ENCODE data around the gene TRAFD1. TPM values are rescaled to one million over a fixed set of nuclear protein-coding genes. Genes with fewer than 3 reads are reported as not detected.

TRAFD1 gene
- total and polyA plus RNA-seq, 2 experiments from 2014 or later: 17.4 to 30.4 TPM

- TF ChIP-seq REST (IDR thresholded peaks at IDR 0.05; ENCODE audit: unreplicated experiment): no peak
- no peak for TF ChIP-seq JUNB (IDR thresholded peaks at IDR 0.05; ENCODE audit: unreplicated experiment)
- no peak for TF ChIP-seq ZNF331 (CRISPR knock-in tag; IDR thresholded peaks at IDR 0.05; ENCODE audit: low read depth)
- TF ChIP-seq STAT1 (IDR thresholded peaks at IDR 0.05; ENCODE audit: unreplicated experiment): no peak
- no peak for TF ChIP-seq ZNF462 (CRISPR knock-in tag; IDR thresholded peaks at IDR 0.05)
These were observed 54.6 kb downstream of the TRAFD1 start (continued) for GRCh38 chr12:112179916-112180315.

GRCh38 chr12:112180422-112180821 is 55.1 kb downstream of the TRAFD1 start:
- no peaks in the 10 kb centered on the region for H3K9me2 ChIP-seq (ENCODE audit: insufficient read depth)
- H3K9me3 Mint-ChIP-seq: no peaks in the 10 kb centered on the region
- no peak overlapping the region for H3K4me3 Mint-ChIP-seq
- no peak overlapping the region; the same call in 1 of the 2 replicates for H3K27ac ChIP-seq (ENCODE audit: low read depth)
- H3K4me3 ChIP-seq: no peak overlapping the region
- no peaks in the 10 kb centered on the region for H3F3A ChIP-seq (replicated peaks; ENCODE audit: low read depth)
- peak overlapping the region; percentile 31; the same call in 1 of the 2 replicates for H3K27ac Mint-ChIP-seq
- peaks cover 19% of the 10 kb centered on the region for H3K4me1 Mint-ChIP-seq
- H3K36me3 Mint-ChIP-seq (ENCODE audit: low read depth): peaks cover 35% of the 10 kb centered on the region
- no peaks in the 10 kb centered on the region for H3K27me3 ChIP-seq (ENCODE audit: insufficient read depth)
- no peak overlapping the region for H2AFZ ChIP-seq
- peaks cover 12% of the 10 kb centered on the region for H3K4me1 ChIP-seq (ENCODE audit: insufficient read depth)
- peaks cover 7% of the 10 kb centered on the region for H3K27me3 Mint-ChIP-seq (ENCODE audit: insufficient read depth, low read depth, poor library complexity)
- no peak overlapping the region for H3K4me2 ChIP-seq
- ATAC-seq: no peak
- peaks cover 3% of the 10 kb centered on the region for H3K36me3 ChIP-seq (ENCODE audit: insufficient read depth)
- peaks cover 3% of the 10 kb centered on the region; the same call in 1 of the 2 replicates for H4K20me1 ChIP-seq (replicated peaks; ENCODE audit: insufficient read depth)
- DNase-seq (ENCODE audit: low spot score): no peak
- H3K79me2 ChIP-seq (replicated peaks; ENCODE audit: insufficient read depth): no peaks in the 10 kb centered on the region
- TF ChIP-seq ZNF114 (CRISPR knock-in tag; IDR thresholded peaks at IDR 0.05) (no peak), JUNB (IDR thresholded peaks at IDR 0.05; ENCODE audit: unreplicated experiment) (no peak), EZH2phosphoT487 (IDR thresholded peaks at IDR 0.05; ENCODE audit: unreplicated experiment) (no peak), CREB1 (CRISPR knock-in tag; IDR thresholded peaks at IDR 0.05; ENCODE audit: low read depth) (no peak), EZH2 (IDR thresholded peaks at IDR 0.05; ENCODE audit: low read depth, unreplicated experiment) (no peak), CTCF (conservative IDR thresholded peaks at IDR 0.05; ENCODE audit: low read depth in 2 of 2) (no peak), NANOG (IDR thresholded peaks at IDR 0.05; ENCODE audit: borderline replicate concordance) (no peak)
